ENCODE results near the gene GRIK4.

The GRIK4 gene

GRCh38 chr11:120709808-120710207, 198.3 kb downstream of the GRIK4 start:
- DNase-seq (ENCODE audit: low read depth): no peak

- peak; percentile 61 for DNase-seq (ENCODE audit: low read depth)
Measured at GRCh38 chr11:120710354-120711131, 199.0 kb downstream of the GRIK4 start.

GRCh38 chr11:120712014-120712413, 200.5 kb downstream of the GRIK4 start:
- no peak for DNase-seq (ENCODE audit: low read depth)

GRCh38 chr11:120712881-120713280, 201.3 kb downstream of the GRIK4 start:
- DNase-seq (ENCODE audit: low read depth): no peak

- no peak for DNase-seq (ENCODE audit: low read depth)
Measured at GRCh38 chr11:120713296-120713695, 201.7 kb downstream of the GRIK4 start.

GRCh38 chr11:120714438-120714837, 202.9 kb downstream of the GRIK4 start:
- DNase-seq (ENCODE audit: low read depth): no peak

- no peak for DNase-seq (ENCODE audit: low read depth)
Measured at GRCh38 chr11:120715239-120715638, 203.7 kb downstream of the GRIK4 start.

GRCh38 chr11:120717042-120717441, 205.5 kb downstream of the GRIK4 start:
- no peak for DNase-seq (ENCODE audit: low read depth)

- no peak for DNase-seq (ENCODE audit: low read depth)
Measured at GRCh38 chr11:120717623-120718022, 206.1 kb downstream of the GRIK4 start.

- no peak for DNase-seq (ENCODE audit: low read depth)
Measured at GRCh38 chr11:120718171-120718570, 206.6 kb downstream of the GRIK4 start.

- peak; percentile 3 for DNase-seq (ENCODE audit: low read depth)
Measured at GRCh38 chr11:120719348-120719747, 207.8 kb downstream of the GRIK4 start.

- no peak for DNase-seq (ENCODE audit: low read depth)
Measured at GRCh38 chr11:120720760-120721159, 209.2 kb downstream of the GRIK4 start.

- DNase-seq (ENCODE audit: low read depth): no peak
Measured at GRCh38 chr11:120722524-120722923, 211.0 kb downstream of the GRIK4 start.

- no peak for DNase-seq (ENCODE audit: low read depth)
Measured at GRCh38 chr11:120723751-120724150, 212.2 kb downstream of the GRIK4 start.

- DNase-seq (ENCODE audit: low read depth): no peak
Measured at GRCh38 chr11:120727752-120728151, 216.2 kb downstream of the GRIK4 start.

- no peak for DNase-seq (ENCODE audit: low read depth)
Measured at GRCh38 chr11:120735035-120735434, 223.5 kb downstream of the GRIK4 start.

- no peak for DNase-seq (ENCODE audit: low read depth)
Measured at GRCh38 chr11:120738516-120739046, 227.0 kb downstream of the GRIK4 start.

- no peak for DNase-seq (ENCODE audit: low read depth)
Measured at GRCh38 chr11:120739780-120740179, 228.2 kb downstream of the GRIK4 start.

- no peak for DNase-seq (ENCODE audit: low read depth)
Measured at GRCh38 chr11:120740380-120740779, 228.8 kb downstream of the GRIK4 start.

GRCh38 chr11:120744016-120744994, 232.8 kb downstream of the GRIK4 start:
- no peak for DNase-seq (ENCODE audit: low read depth)

GRCh38 chr11:120746376-120746775, 234.8 kb downstream of the GRIK4 start:
- no peak for DNase-seq (ENCODE audit: low read depth)

- no peak for DNase-seq (ENCODE audit: low read depth)
Measured at GRCh38 chr11:120746836-120747609, 235.5 kb downstream of the GRIK4 start.
